AG10803 (cell line): Measurements from ENCODE around the gene CMYA5.

ENCODE experiments used
- DNase-seq: peaks from one replicate; pipeline ENCODE4 v3.0.0; 2010; ENCODE audit warnings: low read depth
- H3K4me3 ChIP-seq: 2 replicates; pipeline ENCODE4 v1.5.1; 2011; ENCODE audit warnings: mild to moderate bottlenecking, low read length, control low read depth
- CTCF ChIP-seq: conservative IDR thresholded peaks from 2 replicates; pipeline ENCODE4 v1.5.1; 2011; ENCODE audit warnings: mild to moderate bottlenecking, low read length, control low read depth, inconsistent platforms

Gene CMYA5

GRCh38 chr5:79746642-79747569 is 57.3 kb downstream of the CMYA5 start:
- no peak for DNase-seq
- no peak overlapping the region for H3K4me3 ChIP-seq
- no peak for TF ChIP-seq CTCF

GRCh38 chr5:79750611-79751510 is 61.2 kb downstream of the CMYA5 start:
- no peak overlapping the region for H3K4me3 ChIP-seq
- TF ChIP-seq CTCF = no peak
- DNase-seq = no peak

GRCh38 chr5:79753092-79753491 is 63.5 kb downstream of the CMYA5 start:
- H3K4me3 ChIP-seq = no peak overlapping the region
- no peak for TF ChIP-seq CTCF
- DNase-seq = no peak

- H3K4me3 ChIP-seq = no peak overlapping the region
- no peak for DNase-seq
- TF ChIP-seq CTCF = no peak
Observed at GRCh38 chr5:79753877-79754645, 64.4 kb downstream of the CMYA5 start.

- no peak overlapping the region for H3K4me3 ChIP-seq
- no peak for TF ChIP-seq CTCF
- DNase-seq = no peak
Observed at GRCh38 chr5:79754865-79755555, 65.4 kb downstream of the CMYA5 start.

GRCh38 chr5:79756076-79756475 is 66.4 kb downstream of the CMYA5 start:
- no peak overlapping the region for H3K4me3 ChIP-seq
- no peak for DNase-seq

More at GRCh38 chr5:79756076-79756475, 66.4 kb downstream of the CMYA5 start:
- TF ChIP-seq CTCF = no peak
